ENCODE results near the gene SYK. TPM values are rescaled to one million over a fixed set of nuclear protein-coding genes. Genes with fewer than 3 reads are reported as not detected.

SYK gene
- total and polyA plus RNA-seq, 2 experiments from 2014 or later, result 4.9 to 5.1 TPM

- no peak overlapping the region for H3K4me3 ChIP-seq
- H3K36me3 ChIP-seq (replicated peaks; ENCODE audit: insufficient read depth, low read depth), result no peaks in the 10 kb centered on the region
- peaks cover 10% of the 10 kb centered on the region for H3K4me1 ChIP-seq (ENCODE audit: insufficient read depth)
- DNase-seq (ENCODE audit: low spot score), result no peak
- no peaks in the 10 kb centered on the region for H3K9me3 ChIP-seq (ENCODE audit: low read depth)
- H4K20me1 ChIP-seq (ENCODE audit: insufficient read depth, poor library complexity, severe bottlenecking), result no peaks in the 10 kb centered on the region
- H3K4me2 ChIP-seq, result no peak overlapping the region
- no peaks in the 10 kb centered on the region for H3K27me3 ChIP-seq
- no peaks in the 10 kb centered on the region for H3K9me2 ChIP-seq (replicated peaks; ENCODE audit: insufficient read depth)
- TF ChIP-seq CTCF (IDR thresholded peaks at IDR 0.05; ENCODE audit: poor library complexity) (peak; percentile 50), EZH2 (IDR thresholded peaks at IDR 0.05; ENCODE audit: borderline replicate concordance) (no peak), EZH2phosphoT487 (IDR thresholded peaks at IDR 0.05; ENCODE audit: low read depth, severe bottlenecking, unreplicated experiment) (no peak)
- H2AFZ ChIP-seq, result no peak overlapping the region
- H3K27ac ChIP-seq, result no peak overlapping the region
- no peaks in the 10 kb centered on the region for H3K79me2 ChIP-seq
- WGBS (ENCODE audit: low lambda C conversion rate, missing lambda C conversion rate), result 85% methylated on average over 16 of the region's 16 CpGs
These were observed 93.5 kb downstream of the SYK start for GRCh38 chr9:90894986-90895687.

- Histone ChIP-seq H3K4me2 (no peak overlapping the region), H4K20me1 (ENCODE audit: insufficient read depth, poor library complexity, severe bottlenecking) (no peaks in the 10 kb centered on the region), H2AFZ (no peak overlapping the region), H3K27me3 (no peaks in the 10 kb centered on the region), H3K36me3 (replicated peaks; ENCODE audit: insufficient read depth, low read depth) (no peaks in the 10 kb centered on the region), H3K27ac (no peak overlapping the region), H3K4me1 (ENCODE audit: insufficient read depth) (peaks cover 10% of the 10 kb centered on the region), H3K4me3 (no peak overlapping the region), H3K9me2 (replicated peaks; ENCODE audit: insufficient read depth) (no peaks in the 10 kb centered on the region), H3K9me3 (ENCODE audit: low read depth) (no peaks in the 10 kb centered on the region), H3K79me2 (no peaks in the 10 kb centered on the region)
- TF ChIP-seq EZH2phosphoT487 (IDR thresholded peaks at IDR 0.05; ENCODE audit: low read depth, severe bottlenecking, unreplicated experiment) (no peak), CTCF (IDR thresholded peaks at IDR 0.05; ENCODE audit: poor library complexity) (no peak), EZH2 (IDR thresholded peaks at IDR 0.05; ENCODE audit: borderline replicate concordance) (no peak)
- WGBS (ENCODE audit: low lambda C conversion rate, missing lambda C conversion rate), result 74% methylated on average over 7 of the region's 7 CpGs
- DNase-seq (ENCODE audit: low spot score), result no peak
These were observed 94.2 kb downstream of the SYK start for GRCh38 chr9:90895786-90896185.

GRCh38 chr9:90896231-90896630 lies 94.6 kb downstream of the SYK start:
- Histone ChIP-seq H3K4me2 (no peak overlapping the region), H4K20me1 (ENCODE audit: insufficient read depth, poor library complexity, severe bottlenecking) (no peaks in the 10 kb centered on the region), H3K4me1 (ENCODE audit: insufficient read depth) (peaks cover 10% of the 10 kb centered on the region), H3K27ac (no peak overlapping the region), H2AFZ (no peak overlapping the region), H3K9me2 (replicated peaks; ENCODE audit: insufficient read depth) (no peaks in the 10 kb centered on the region), H3K9me3 (ENCODE audit: low read depth) (no peaks in the 10 kb centered on the region), H3K27me3 (no peaks in the 10 kb centered on the region), H3K36me3 (replicated peaks; ENCODE audit: insufficient read depth, low read depth) (no peaks in the 10 kb centered on the region), H3K4me3 (no peak overlapping the region), H3K79me2 (no peaks in the 10 kb centered on the region)
- 53% methylated on average over 3 of the region's 3 CpGs for WGBS (ENCODE audit: low lambda C conversion rate, missing lambda C conversion rate)
- TF ChIP-seq CTCF (IDR thresholded peaks at IDR 0.05; ENCODE audit: poor library complexity) (no peak), EZH2 (IDR thresholded peaks at IDR 0.05; ENCODE audit: borderline replicate concordance) (no peak), EZH2phosphoT487 (IDR thresholded peaks at IDR 0.05; ENCODE audit: low read depth, severe bottlenecking, unreplicated experiment) (no peak)
- no peak for DNase-seq (ENCODE audit: low spot score)
